ENCODE data around the gene NXN.
"Not testable (repeated sequence)": the region's sequence is repeated elsewhere in the genome, so short reads cannot be mapped to it uniquely, and the experiment has no call there.

NXN gene

DNA sequence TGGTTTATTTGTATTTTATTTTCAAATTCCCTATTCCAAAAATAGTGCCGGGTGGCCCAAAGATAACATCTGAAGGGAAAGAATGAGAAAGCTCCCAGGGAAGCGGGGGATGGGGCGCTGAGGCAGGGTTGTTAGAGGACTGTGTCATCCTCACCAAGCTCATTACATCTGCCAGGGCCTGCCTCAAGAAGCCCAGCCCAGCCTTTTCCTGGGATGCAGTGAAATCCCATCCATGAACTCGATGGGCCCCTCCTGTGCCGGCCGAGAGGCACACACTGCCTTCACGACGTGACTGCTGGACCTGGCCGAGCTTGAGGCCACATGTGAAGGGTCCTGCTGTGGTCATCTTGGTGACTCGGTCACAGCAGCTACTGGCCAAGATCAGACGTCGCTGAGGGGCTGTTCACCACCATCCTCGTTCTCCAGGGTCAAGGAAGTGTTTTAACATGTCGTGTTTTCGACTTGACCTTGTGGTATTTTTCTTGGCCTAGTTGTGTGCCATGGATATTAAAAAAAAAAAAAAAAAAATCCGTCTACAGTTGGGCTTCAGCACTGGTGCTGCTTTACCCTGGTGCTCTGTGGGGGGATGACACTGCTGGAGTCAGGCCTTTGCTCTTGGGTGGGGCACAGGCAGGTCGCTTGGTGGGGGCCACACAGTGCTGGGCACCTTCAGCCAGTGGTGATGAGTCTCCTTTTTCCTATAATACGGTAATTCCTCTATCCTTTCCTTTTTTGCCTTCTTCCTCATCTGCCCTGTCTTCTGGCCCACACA, 22.2 kb upstream of the NXN start:
- Mint-ChIP-seq H3K4me3 (no peak overlapping the region), H3K9me3 (no peaks in the 10 kb centered on the region), H3K27me3 (no peaks in the 10 kb centered on the region), H3K4me1 (peaks cover 23 to 38% of the 10 kb centered on the region in 2 donors), H3K27ac (no peak overlapping the region), H3K36me3 (peaks cover 27 to 45% of the 10 kb centered on the region in 2 donors)
- no peak for ATAC-seq (replicated peaks)
- no peak for DNase-seq

DNA sequence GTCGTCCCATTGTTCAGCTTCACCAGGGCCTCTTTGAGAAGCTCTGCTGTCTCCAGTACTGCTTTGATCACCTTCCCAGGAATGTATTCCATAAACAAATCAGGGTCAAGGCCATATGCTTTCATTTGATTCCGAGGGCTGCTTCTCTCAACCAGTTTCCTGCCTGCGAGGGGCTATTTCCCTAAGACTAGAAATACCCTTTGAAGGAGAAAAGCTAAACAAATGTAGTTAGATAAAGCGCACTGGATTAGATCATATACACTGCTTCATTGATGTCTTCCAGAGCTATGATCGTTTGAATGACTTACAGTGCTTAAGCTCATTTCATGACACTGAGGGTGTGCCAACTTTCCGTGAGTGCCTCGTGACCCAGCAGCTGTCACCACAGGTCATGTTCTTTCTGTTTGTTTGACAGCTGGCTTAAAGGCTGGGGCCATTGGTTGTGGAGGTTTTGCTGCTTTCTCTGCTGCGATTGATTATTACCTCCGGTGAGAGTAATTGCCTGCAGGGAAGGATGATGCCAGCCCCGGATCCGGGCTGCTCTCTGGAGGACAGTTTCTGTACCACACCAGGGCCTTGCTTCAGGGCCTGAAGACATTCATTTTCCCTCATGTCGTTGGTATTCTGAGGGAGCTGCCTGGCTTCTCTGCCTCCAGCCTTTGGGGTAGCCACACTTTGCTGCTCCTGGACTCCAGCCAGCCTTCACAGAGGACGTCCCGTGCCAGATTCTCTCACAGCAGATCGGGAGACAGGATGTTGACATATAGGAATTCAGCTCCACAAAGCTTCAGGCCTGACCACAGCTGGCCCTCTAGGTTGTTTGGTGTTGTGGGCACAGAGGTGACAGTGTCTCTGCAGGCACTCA, 21.3 kb upstream of the NXN start:
- ATAC-seq (replicated peaks) (no peak), DNase-seq (no peak)
- peaks cover 25 to 44% of the 10 kb centered on the region in 2 donors for H3K36me3 Mint-ChIP-seq
- H3K4me3 Mint-ChIP-seq = no peak overlapping the region
- H3K27me3 Mint-ChIP-seq = no peaks in the 10 kb centered on the region
- peak overlapping the region; percentile 51 for H3K27ac Mint-ChIP-seq
- H3K9me3 Mint-ChIP-seq = no peaks in the 10 kb centered on the region
- peaks cover 22 to 36% of the 10 kb centered on the region in 2 donors for H3K4me1 Mint-ChIP-seq

- no peak for DNase-seq
- H3K36me3 Mint-ChIP-seq = peaks cover 18 to 46% of the 10 kb centered on the region in 2 donors
- peaks cover 13 to 14% of the 10 kb centered on the region in 2 donors for H3K9me3 Mint-ChIP-seq
- H3K27ac Mint-ChIP-seq = peak overlapping the region; percentile 51
- peaks cover 14 to 25% of the 10 kb centered on the region in 2 donors for H3K4me1 Mint-ChIP-seq
- H3K27me3 Mint-ChIP-seq = no peaks in the 10 kb centered on the region
- no peak for ATAC-seq (replicated peaks)
- H3K4me3 Mint-ChIP-seq = peak overlapping the region; percentile 94 to 97
Observed at GRCh38 chr17:998111-998510, 18.5 kb upstream of the NXN start.

DNA sequence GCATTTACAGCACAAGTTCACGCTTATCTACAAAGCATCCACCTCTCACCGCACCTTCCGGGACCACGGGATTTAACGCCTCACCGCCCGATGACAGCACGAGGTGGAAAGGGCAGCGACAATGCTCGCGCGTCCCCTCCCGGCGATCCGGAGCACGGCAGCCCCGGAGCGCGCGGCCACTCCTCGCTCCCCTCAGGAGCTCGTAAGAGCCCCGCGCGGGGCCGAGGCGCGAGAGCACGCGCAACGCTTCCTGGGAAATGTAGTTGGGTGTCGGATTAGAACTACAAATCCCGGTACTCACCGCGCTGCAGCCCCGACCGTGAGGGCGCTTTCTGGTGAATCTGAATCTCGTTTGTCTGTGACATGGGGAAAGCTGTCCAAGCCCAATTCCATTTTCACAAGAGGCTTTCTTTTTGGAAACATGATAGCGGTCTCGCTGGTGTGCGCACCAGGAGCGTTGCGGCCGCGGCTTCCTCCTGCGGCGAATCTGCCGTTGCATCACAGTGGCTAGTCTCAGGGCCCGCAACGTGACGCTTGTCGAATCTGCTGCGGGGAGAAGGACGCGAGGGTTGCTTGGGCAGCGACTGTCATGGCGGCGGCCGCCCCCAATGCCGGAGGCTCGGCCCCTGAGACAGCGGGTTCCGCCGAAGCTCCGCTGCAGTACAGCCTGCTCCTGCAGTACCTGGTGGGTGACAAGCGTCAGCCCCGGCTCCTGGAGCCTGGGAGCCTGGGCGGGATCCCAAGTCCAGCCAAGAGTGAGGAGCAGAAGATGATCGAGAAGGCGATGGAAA, 17.2 kb upstream of the NXN start, which contains the start of gene TIMM22:
Gene TIMM22, plus strand, starts transcription at position 576 of the 791 bp plus-strand sequence. Its CDS starts 14 bp downstream, at position 590.
- Mint-ChIP-seq H3K36me3 (peaks cover 10 to 40% of the 10 kb centered on the region in 2 donors), H3K27ac (peak within 1 kb of the TSS; percentile 99), H3K4me3 (peak within 1 kb of the TSS; percentile 94 to 97), H3K27me3 (no peaks in the 10 kb centered on the region), H3K4me1 (peaks cover 12 to 25% of the 10 kb centered on the region in 2 donors), H3K9me3 (peaks cover 15 to 16% of the 10 kb centered on the region in 2 donors)
- DNase-seq = peak; percentile 95
- ATAC-seq (replicated peaks) = peak; percentile 95 to 96

GRCh38 chr17:995324-995723, 15.7 kb upstream of the NXN start:
- peaks cover 2 to 31% of the 10 kb centered on the region in 2 donors for H3K36me3 Mint-ChIP-seq
- H3K9me3 Mint-ChIP-seq = peaks cover 15 to 16% of the 10 kb centered on the region in 2 donors
- H3K4me1 Mint-ChIP-seq = peaks cover 12 to 25% of the 10 kb centered on the region in 2 donors
- H3K27ac Mint-ChIP-seq; H3K27me3 Mint-ChIP-seq; ATAC-seq (replicated peaks); H3K4me3 Mint-ChIP-seq; DNase-seq: not testable (repeated sequence)

GRCh38 chr17:992933-993332, 13.4 kb upstream of the NXN start:
- Mint-ChIP-seq H3K27me3 (no peaks in the 10 kb centered on the region), H3K27ac (no peak overlapping the region), H3K36me3 (peaks cover 2 to 16% of the 10 kb centered on the region in 2 donors), H3K4me3 (no peak overlapping the region), H3K9me3 (peaks cover 15 to 16% of the 10 kb centered on the region in 2 donors), H3K4me1 (peaks cover 4 to 8% of the 10 kb centered on the region in 2 donors)
- ATAC-seq (replicated peaks) = no peak
- DNase-seq = no peak

- DNase-seq (no peak), ATAC-seq (replicated peaks) (no peak)
- Mint-ChIP-seq H3K36me3 (peaks cover 0 to 6% of the 10 kb centered on the region in 2 donors), H3K27me3 (no peaks in the 10 kb centered on the region), H3K4me3 (no peak overlapping the region), H3K4me1 (no peaks in the 10 kb centered on the region), H3K27ac (no peak overlapping the region), H3K9me3 (peaks cover 6 to 7% of the 10 kb centered on the region in 2 donors)
Observed at GRCh38 chr17:988561-988960, 9.0 kb upstream of the NXN start.

DNA sequence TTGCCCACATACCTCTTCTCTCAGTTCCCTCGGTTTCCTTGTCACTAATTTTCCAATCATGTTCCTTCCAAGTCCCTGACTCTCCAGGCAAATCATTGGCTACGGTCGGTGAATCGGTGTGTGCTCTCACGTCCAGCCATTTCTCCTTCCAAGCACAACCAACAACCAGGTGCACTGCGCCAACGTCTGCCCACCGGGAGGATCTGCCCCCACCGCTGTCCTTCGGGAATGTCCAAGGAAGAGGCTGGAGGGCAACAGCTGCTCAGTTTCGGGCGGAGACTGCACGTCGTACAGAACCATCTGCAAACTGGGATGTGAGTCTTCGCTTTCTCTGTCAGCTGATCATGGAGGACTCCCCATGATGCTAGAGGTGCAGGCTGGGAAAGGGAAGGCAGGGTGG, 8.4 kb upstream of the NXN start:
- no peaks in the 10 kb centered on the region for H3K4me1 Mint-ChIP-seq
- H3K27ac Mint-ChIP-seq = no peak overlapping the region
- no peaks in the 10 kb centered on the region for H3K36me3 Mint-ChIP-seq
- ATAC-seq (replicated peaks) (no peak), DNase-seq (no peak)
- peaks cover 0 to under 1% of the 10 kb centered on the region in 2 donors for H3K9me3 Mint-ChIP-seq
- H3K27me3 Mint-ChIP-seq = no peaks in the 10 kb centered on the region
- no peak overlapping the region for H3K4me3 Mint-ChIP-seq

DNA sequence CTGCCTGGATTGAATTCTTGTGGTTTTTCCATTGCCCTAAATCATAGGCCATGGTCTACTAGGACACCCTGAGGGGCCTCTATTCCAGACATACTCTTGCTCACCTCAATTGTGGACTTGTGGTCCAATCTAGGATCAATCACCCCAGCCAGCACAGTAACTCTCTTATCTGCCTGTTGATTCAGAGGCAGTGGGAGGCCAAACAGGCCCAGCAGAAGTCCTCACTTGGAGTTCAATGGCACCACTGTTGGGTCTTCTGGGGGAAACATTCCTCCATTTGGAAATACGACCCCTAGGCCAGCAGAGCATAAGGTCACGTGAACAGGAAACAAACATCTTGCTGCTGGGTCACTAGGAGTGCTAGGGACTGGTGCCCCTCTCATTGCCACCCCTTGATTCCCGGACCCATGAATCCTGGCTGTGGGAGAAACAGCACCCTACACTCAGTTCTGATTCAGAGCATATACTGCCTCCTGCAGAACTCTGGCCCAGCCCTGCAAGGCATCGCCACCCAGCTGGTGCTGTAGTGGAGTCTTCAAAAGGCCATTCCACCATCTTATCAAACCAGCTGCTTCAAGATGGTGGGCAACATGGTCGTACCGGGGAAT, 6.8 kb upstream of the NXN start:
- DNase-seq = no peak
- H3K9me3 Mint-ChIP-seq = no peaks in the 10 kb centered on the region
- no peaks in the 10 kb centered on the region for H3K4me1 Mint-ChIP-seq
- no peak overlapping the region for H3K27ac Mint-ChIP-seq
- no peak overlapping the region for H3K4me3 Mint-ChIP-seq
- no peak for ATAC-seq (replicated peaks)
- H3K36me3 Mint-ChIP-seq = no peaks in the 10 kb centered on the region
- no peaks in the 10 kb centered on the region for H3K27me3 Mint-ChIP-seq

DNA sequence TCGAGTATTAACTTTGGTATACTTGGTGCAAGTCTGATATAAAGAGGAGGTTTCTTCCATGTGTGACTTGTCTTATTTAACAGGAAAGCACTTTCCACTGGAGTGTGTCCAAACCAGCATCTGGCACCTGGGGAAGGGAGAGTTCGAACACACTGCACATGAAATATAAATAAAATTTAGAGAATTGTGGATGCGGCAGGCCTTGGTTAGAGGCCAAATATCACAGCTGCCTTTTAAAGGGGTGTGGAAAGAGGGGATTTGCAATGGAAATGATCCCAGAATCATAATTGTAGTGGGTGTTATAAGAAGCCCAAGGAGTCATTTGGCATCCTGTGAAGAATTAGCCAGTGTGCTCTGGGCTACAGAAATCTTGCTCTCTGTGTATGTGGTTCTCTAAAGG, 4.3 kb upstream of the NXN start:
- Mint-ChIP-seq H3K9me3 (no peaks in the 10 kb centered on the region), H3K4me1 (peaks cover 11 to 16% of the 10 kb centered on the region in 2 donors), H3K27ac (no peak overlapping the region), H3K27me3 (no peaks in the 10 kb centered on the region), H3K4me3 (no peak overlapping the region), H3K36me3 (no peaks in the 10 kb centered on the region)
- ATAC-seq (replicated peaks) = no peak
- DNase-seq = no peak

GRCh38 chr17:981292-981658, 1.7 kb upstream of the NXN start:
- no peak for DNase-seq
- peak overlapping the region; percentile 43 for H3K27ac Mint-ChIP-seq
- peaks cover 15 to 23% of the 10 kb centered on the region in 2 donors for H3K4me1 Mint-ChIP-seq

GRCh38 chr17:980406-981291, 1.1 kb upstream of the NXN start:
- no peaks in the 10 kb centered on the region for H3K36me3 Mint-ChIP-seq
- no peaks in the 10 kb centered on the region for H3K9me3 Mint-ChIP-seq
- H3K4me3 Mint-ChIP-seq = peak overlapping the region; percentile 87 to 91
- DNase-seq (peak; percentile 72), ATAC-seq (replicated peaks) (peak; percentile 78 to 82)
- peaks cover 16 to 23% of the 10 kb centered on the region in 2 donors for H3K4me1 Mint-ChIP-seq
- H3K27ac Mint-ChIP-seq = peak overlapping the region; percentile 43
- H3K27me3 Mint-ChIP-seq = peaks cover 16 to 23% of the 10 kb centered on the region in 2 donors

More at GRCh38 chr17:981292-981658, 1.7 kb upstream of the NXN start:
- Mint-ChIP-seq H3K4me3 (peak overlapping the region; percentile 87 to 91), H3K9me3 (no peaks in the 10 kb centered on the region), H3K36me3 (no peaks in the 10 kb centered on the region), H3K27me3 (peaks cover 13 to 20% of the 10 kb centered on the region in 2 donors)
- no peak for ATAC-seq (replicated peaks)

- H3K36me3 Mint-ChIP-seq = no peaks in the 10 kb centered on the region
- ATAC-seq (replicated peaks) (no peak), DNase-seq (no peak)
- peaks cover 24 to 34% of the 10 kb centered on the region in 2 donors for H3K27me3 Mint-ChIP-seq
- no peaks in the 10 kb centered on the region for H3K9me3 Mint-ChIP-seq
- no peak overlapping the region for H3K27ac Mint-ChIP-seq
- peak overlapping the region; percentile 39 to 41 for H3K4me3 Mint-ChIP-seq
- H3K4me1 Mint-ChIP-seq = peaks cover 16 to 23% of the 10 kb centered on the region in 2 donors
Observed at GRCh38 chr17:979212-979538, 401 bp downstream of the NXN start.
